Measurements from ENCODE around the gene JAKMIP2. TPM values are rescaled to one million over a fixed set of nuclear protein-coding genes. Genes with fewer than 3 reads are reported as not detected.
A peak's percentile ranks its signal among the peaks of the same experiment; 100 is the strongest.

JAKMIP2 gene
- total RNA-seq, 4 donors from 2014 or later: 0.20 TPM; not detected in 3

DNA sequence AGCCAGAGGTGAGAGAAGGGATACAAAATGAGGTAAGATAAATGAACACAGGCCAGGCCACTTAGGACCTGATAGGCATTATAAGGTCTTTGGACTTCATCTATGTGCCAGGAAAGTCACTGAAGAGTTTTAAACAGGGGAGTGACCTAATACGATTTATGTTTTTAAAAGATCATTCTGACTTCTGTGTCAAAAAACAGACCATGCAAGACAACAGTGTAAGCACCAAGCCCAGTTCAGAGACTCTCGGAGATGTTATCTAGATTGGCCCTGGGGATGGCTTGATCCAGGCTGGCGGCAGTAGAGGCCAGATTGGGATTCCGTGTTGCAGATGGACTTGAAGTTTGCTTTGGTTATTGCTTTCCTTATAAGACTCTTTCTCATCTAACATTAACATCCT lies 229.6 kb downstream of the JAKMIP2 start:
- no peak overlapping the region for H3K4me3 ChIP-seq
- TF ChIP-seq, protein P1, sequence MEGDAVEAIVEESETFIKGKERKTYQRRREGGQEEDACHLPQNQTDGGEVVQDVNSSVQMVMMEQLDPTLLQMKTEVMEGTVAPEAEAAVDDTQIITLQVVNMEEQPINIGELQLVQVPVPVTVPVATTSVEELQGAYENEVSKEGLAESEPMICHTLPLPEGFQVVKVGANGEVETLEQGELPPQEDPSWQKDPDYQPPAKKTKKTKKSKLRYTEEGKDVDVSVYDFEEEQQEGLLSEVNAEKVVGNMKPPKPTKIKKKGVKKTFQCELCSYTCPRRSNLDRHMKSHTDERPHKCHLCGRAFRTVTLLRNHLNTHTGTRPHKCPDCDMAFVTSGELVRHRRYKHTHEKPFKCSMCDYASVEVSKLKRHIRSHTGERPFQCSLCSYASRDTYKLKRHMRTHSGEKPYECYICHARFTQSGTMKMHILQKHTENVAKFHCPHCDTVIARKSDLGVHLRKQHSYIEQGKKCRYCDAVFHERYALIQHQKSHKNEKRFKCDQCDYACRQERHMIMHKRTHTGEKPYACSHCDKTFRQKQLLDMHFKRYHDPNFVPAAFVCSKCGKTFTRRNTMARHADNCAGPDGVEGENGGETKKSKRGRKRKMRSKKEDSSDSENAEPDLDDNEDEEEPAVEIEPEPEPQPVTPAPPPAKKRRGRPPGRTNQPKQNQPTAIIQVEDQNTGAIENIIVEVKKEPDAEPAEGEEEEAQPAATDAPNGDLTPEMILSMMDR (IDR thresholded peaks at IDR 0.05 in 4 of 5, conservative IDR thresholded peaks at IDR 0.05 in 1 of 5): no peak
- no peak for TF ChIP-seq POLR2A (IDR thresholded peaks at IDR 0.05)
- no peak overlapping the region for H3K27ac ChIP-seq
- intact Hi-C loops (cut with DNase I; ENCODE audit: low total_unique reads) (no loop called here), in situ Hi-C loops (cut with MboI; ENCODE audit: low sequenced_read_pairs in 4 of 4) (loop anchor here in 3 of 4 donors (10.0 to 25.0 kb wide), 3 partner anchors 91 to 328 kb away; no protein-coding TSS in a partner anchor)
- ATAC-seq (no peak), DNase-seq (no peak)
- H3K4me1 ChIP-seq: peaks cover 0 to 17% of the 10 kb centered on the region in 2 donors
- H3K36me3 ChIP-seq: no peaks in the 10 kb centered on the region
- H3K9me3 ChIP-seq: no peaks in the 10 kb centered on the region
- H3K27me3 ChIP-seq: no peaks in the 10 kb centered on the region

DNA sequence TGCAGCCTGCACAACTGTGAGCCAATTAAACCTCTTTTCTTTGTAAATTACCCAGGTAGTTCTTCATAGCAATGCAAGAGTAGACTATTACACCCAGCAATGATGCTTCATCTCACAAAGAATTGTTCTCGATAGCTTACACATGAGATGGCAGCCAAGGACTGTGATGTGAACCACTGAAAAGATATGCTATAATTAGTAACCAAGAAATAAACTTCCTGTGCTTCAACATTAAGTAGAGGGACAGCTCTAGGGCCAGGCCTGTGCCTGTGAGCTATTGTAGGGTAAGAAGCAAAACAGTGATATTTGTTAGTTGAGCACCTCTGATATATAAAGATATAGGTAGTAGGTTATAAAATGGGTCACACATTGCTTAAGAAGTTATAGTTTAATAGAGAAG lies 230.9 kb downstream of the JAKMIP2 start:
- no peaks in the 10 kb centered on the region for H3K27me3 ChIP-seq
- ATAC-seq: no peak
- H3K4me3 ChIP-seq: no peak overlapping the region
- no peak for TF ChIP-seq POLR2A (IDR thresholded peaks at IDR 0.05)
- TF ChIP-seq, protein P1 (IDR thresholded peaks at IDR 0.05 in 4 of 5, conservative IDR thresholded peaks at IDR 0.05 in 1 of 5): no peak
- no peak for DNase-seq
- H3K36me3 ChIP-seq: no peaks in the 10 kb centered on the region
- no peaks in the 10 kb centered on the region for H3K9me3 ChIP-seq
- in situ Hi-C loops (cut with MboI; ENCODE audit: low sequenced_read_pairs in 4 of 4) (loop anchor here in 3 of 4 donors (10.0 to 25.0 kb wide), 3 partner anchors 89 to 327 kb away; no protein-coding TSS in a partner anchor), intact Hi-C loops (cut with DNase I; ENCODE audit: low total_unique reads) (no loop called here)
- H3K27ac ChIP-seq: peak overlapping the region in 1 of 4 donors; percentile 23
- H3K4me1 ChIP-seq: peaks cover 0 to 17% of the 10 kb centered on the region in 2 donors

DNA sequence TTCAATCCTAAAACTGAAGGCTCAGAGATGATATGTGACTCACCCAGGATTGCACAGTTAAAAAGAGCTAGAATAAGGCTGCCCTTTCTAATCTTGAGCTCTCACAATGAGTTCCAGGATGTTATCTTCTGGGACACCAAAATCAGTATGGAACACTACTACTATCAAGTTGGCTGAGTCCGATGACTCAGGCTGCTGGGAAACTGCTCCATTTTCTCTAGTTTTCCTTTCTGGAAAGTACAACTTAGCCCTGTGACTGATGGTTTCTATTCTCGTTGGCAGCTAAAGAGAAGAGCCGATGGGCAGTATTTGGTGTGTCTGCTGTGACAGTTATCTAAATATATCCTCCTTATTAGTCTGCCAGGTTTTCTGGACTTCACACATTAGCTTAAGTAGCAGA lies 234.8 kb downstream of the JAKMIP2 start:
- ATAC-seq (peak in 1 of 2 donors; percentile 60), DNase-seq (no peak)
- Histone ChIP-seq H3K27ac (no peak overlapping the region), H3K4me1 (peaks cover 0 to 4% of the 10 kb centered on the region in 2 donors), H3K4me3 (no peak overlapping the region), H3K9me3 (no peaks in the 10 kb centered on the region), H3K36me3 (no peaks in the 10 kb centered on the region), H3K27me3 (no peaks in the 10 kb centered on the region)
- TF ChIP-seq, protein P1 (IDR thresholded peaks at IDR 0.05 in 4 of 5, conservative IDR thresholded peaks at IDR 0.05 in 1 of 5): no peak
- no peak for TF ChIP-seq POLR2A (IDR thresholded peaks at IDR 0.05)
- in situ Hi-C loops (cut with MboI; ENCODE audit: low sequenced_read_pairs in 4 of 4): no loop called here
- intact Hi-C loops (cut with DNase I; ENCODE audit: low total_unique reads): no loop called here

DNA sequence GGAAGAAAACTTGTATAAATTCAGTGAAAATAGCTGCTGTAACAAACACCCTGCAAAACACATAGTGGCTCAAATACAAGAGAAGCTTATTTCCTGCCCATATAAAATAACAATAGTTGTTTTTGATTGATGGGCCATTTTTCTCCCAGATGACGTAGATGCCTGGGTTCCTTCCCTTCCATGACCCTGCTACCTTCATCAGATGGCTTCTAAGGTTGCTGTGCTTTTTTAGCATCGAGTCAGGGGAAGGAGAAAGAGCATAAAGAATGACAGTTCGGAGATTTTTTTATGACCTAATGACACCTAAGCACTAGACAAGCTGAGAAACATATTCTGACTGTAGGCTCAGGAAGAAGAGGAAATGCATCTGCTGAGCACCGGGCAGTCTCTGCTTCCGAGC lies 238.0 kb downstream of the JAKMIP2 start:
- no peaks in the 10 kb centered on the region for H3K4me1 ChIP-seq
- DNase-seq: no peak
- in situ Hi-C loops (cut with MboI; ENCODE audit: low sequenced_read_pairs in 4 of 4) (no loop called here), intact Hi-C loops (cut with DNase I; ENCODE audit: low total_unique reads) (no loop called here)
- ATAC-seq: no peak
- no peak overlapping the region for H3K4me3 ChIP-seq
- TF ChIP-seq, protein P1 (IDR thresholded peaks at IDR 0.05 in 4 of 5, conservative IDR thresholded peaks at IDR 0.05 in 1 of 5): no peak
- TF ChIP-seq POLR2A (IDR thresholded peaks at IDR 0.05): no peak
- no peak overlapping the region for H3K27ac ChIP-seq
- H3K36me3 ChIP-seq: no peaks in the 10 kb centered on the region
- no peaks in the 10 kb centered on the region for H3K9me3 ChIP-seq
- no peaks in the 10 kb centered on the region for H3K27me3 ChIP-seq

DNA sequence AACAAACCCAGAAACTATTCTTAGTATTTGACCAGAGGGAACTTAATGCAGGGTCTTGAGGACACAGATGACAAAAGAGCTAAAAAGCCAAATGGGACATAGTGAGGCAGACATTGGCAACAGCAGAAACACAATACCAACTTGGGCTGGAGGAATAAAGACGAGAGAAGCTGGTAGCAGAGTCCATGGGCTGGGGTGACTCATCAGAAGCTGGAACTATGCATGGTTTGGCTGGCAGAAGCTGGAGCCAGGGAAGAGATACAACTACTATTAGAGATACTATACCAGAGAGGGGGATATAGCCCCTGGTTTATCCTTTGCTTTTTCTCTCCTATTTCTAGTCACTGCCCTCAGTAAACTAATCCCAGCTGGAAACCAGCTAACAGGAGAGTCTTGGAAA lies 243.5 kb downstream of the JAKMIP2 start:
- Histone ChIP-seq H3K9me3 (no peaks in the 10 kb centered on the region), H3K4me3 (no peak overlapping the region), H3K4me1 (no peaks in the 10 kb centered on the region), H3K36me3 (no peaks in the 10 kb centered on the region), H3K27me3 (no peaks in the 10 kb centered on the region), H3K27ac (no peak overlapping the region)
- TF ChIP-seq, protein P1 (IDR thresholded peaks at IDR 0.05 in 4 of 5, conservative IDR thresholded peaks at IDR 0.05 in 1 of 5): no peak
- TF ChIP-seq POLR2A (IDR thresholded peaks at IDR 0.05): no peak
- ATAC-seq (no peak), DNase-seq (no peak)
- intact Hi-C loops (cut with DNase I; ENCODE audit: low total_unique reads) (no loop called here), in situ Hi-C loops (cut with MboI; ENCODE audit: low sequenced_read_pairs in 4 of 4) (no loop called here)

All from gastrocnemius medialis (tissue), 4 donors.